Ectodermal cell (in vitro differentiated cells): ENCODE data around the gene TMIE.
"Not testable (repeated sequence)": the region's sequence is repeated elsewhere in the genome, so short reads cannot be mapped to it uniquely, and the experiment has no call there.

ENCODE experiments used
- H3K27ac ChIP-seq: 2 replicates; pipeline ENCODE4 v1.7.0; 2013; ENCODE audit warnings: mild to moderate bottlenecking, low read depth, low read length; ENCODE audit not compliant: insufficient read depth, poor library complexity, severe bottlenecking
- H3K27me3 ChIP-seq: 2 replicates; pipeline ENCODE4 v1.7.0; 2013; ENCODE audit warnings: mild to moderate bottlenecking, low read length; ENCODE audit not compliant: insufficient read depth, control insufficient read depth, poor library complexity, severe bottlenecking
- H3K36me3 ChIP-seq: one replicate; pipeline ENCODE4 v1.7.0; 2013; ENCODE audit warnings: low read length; ENCODE audit not compliant: control insufficient read depth, insufficient read depth
- H3K4me1 ChIP-seq: one replicate; pipeline ENCODE4 v1.7.0; 2013; ENCODE audit warnings: low read length; ENCODE audit not compliant: control insufficient read depth, insufficient read depth
- H3K4me3 ChIP-seq: 2 replicates; pipeline ENCODE4 v1.7.0; 2013; ENCODE audit warnings: low read depth, low read length, control low read depth; ENCODE audit not compliant: insufficient read depth
- H3K9me3 ChIP-seq: 2 replicates; pipeline ENCODE4 v1.7.0; 2013; ENCODE audit warnings: mild to moderate bottlenecking, low read length, moderate library complexity; ENCODE audit not compliant: control insufficient read depth
- WGBS, 2 experiments: methylation state at CpG; one replicate each; pipeline ENCODE4 v1.1.7; 2013; ENCODE audit warnings: missing lambda C conversion rate in 2 of 2; 5-methylcytosine and 5-hydroxymethylcytosine counted together

The TMIE gene

DNA sequence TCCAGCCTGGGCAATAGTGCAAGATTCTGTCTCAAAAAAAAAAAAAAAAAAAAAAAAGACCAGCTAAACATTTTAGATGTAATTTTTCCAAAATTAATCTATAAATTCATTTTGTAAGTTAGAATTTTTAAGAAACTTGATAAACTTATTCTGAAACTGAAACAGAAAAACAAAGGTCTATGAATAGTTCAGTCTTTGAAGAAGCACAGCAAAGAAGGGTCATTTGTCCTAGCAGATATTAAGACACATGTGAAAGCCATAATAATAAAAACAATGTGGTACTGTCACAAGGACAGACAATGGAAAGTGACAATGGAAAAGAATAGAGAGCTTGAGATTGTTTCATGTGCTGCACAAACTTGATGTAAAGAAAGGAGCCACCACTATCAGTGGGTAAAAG lies 45.5 kb downstream of the TMIE start:
- no peak overlapping the region for H3K4me3 ChIP-seq
- H3K36me3 ChIP-seq = no peaks in the 10 kb centered on the region
- no peaks in the 10 kb centered on the region for H3K9me3 ChIP-seq
- H3K4me1 ChIP-seq = no peaks in the 10 kb centered on the region
- no peaks in the 10 kb centered on the region for H3K27me3 ChIP-seq
- H3K27ac ChIP-seq = no peak overlapping the region

DNA sequence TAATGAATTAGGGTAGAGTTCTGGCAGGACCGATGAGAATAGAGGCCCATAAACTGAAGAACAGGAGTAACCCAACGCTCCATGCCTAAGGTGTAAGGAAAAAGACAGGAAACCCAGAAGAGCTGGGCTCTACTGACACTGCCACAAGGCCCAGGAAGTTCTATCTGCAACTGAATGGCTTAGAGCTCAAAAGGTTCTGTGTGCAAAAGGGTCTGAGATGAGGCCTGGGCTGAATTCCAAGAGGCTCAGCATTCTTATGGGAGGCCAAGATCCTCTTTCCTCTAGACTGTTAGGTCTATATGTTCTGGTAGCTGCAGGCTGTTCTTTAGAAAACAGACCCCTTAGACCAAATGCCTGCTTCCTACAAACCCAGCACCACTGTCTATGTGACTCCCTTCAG lies 47.0 kb downstream of the TMIE start:
- WGBS, 2 experiments = 87 to 91% methylated on average over 2 of the region's 2 CpGs
- H3K36me3 ChIP-seq = no peaks in the 10 kb centered on the region

DNA sequence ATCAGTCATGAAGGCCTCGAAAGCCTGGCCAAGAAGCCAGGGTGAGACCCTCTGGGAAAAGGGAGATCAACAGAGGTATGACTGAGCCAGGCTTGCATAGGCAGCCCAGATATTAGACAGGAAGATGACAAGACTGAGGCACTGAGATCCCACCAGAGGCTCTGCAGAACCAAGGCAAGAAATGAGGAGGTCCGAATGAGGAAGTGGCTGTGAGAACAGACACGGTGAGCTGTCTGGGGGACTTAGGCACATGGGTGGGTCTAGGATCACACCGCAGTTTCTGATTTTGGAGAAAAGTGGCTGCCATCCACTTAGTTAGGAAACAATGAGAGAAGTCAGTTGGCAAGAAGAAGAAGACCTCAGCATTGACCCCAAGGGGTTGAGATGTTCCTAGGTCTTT lies 47.9 kb downstream of the TMIE start:
- WGBS, 2 experiments = 93 to 94% methylated on average over 4 of the region's 4 CpGs
- Histone ChIP-seq H3K4me1 (no peaks in the 10 kb centered on the region), H3K9me3 (no peaks in the 10 kb centered on the region), H3K4me3 (no peak overlapping the region), H3K27ac (no peak overlapping the region), H3K36me3 (no peaks in the 10 kb centered on the region), H3K27me3 (no peaks in the 10 kb centered on the region)

More for the DNA sequence above, 47.0 kb downstream of the TMIE start:
- H3K27me3 ChIP-seq = no peaks in the 10 kb centered on the region
- no peak overlapping the region for H3K4me3 ChIP-seq
- H3K9me3 ChIP-seq = no peaks in the 10 kb centered on the region
- no peak overlapping the region for H3K27ac ChIP-seq
- no peaks in the 10 kb centered on the region for H3K4me1 ChIP-seq

DNA sequence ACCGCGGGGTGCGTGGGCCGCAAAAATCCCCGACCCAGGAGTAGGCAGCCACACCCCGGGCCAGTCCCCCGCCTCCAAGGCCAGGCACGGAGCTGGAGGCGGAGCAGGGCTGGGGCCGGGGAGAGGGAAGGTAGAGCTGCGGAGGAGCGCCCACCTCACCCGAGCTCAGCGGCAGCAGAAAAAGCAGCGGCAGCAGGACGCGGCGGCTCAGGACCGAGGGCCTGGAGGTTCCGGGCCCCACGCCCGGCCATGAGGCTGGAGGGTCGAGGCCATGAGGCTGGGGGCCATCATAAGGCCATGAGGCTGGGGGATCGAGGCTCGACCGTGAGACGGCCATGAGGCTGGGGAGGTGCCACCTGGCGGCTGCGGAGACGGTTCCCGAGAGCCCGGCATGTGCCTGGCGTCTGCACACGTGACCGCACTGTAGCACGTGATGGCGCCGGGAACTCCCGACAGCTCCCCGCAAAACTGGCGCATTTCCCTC lies 49.4 kb downstream of the TMIE start:
- Histone ChIP-seq H3K9me3 (no peaks in the 10 kb centered on the region), H3K27ac (no peak overlapping the region), H3K36me3 (no peaks in the 10 kb centered on the region), H3K4me1 (no peaks in the 10 kb centered on the region), H3K4me3 (no peak overlapping the region), H3K27me3 (no peaks in the 10 kb centered on the region)
- 95% methylated on average over 41 of the region's 41 CpGs for WGBS, 2 experiments

DNA sequence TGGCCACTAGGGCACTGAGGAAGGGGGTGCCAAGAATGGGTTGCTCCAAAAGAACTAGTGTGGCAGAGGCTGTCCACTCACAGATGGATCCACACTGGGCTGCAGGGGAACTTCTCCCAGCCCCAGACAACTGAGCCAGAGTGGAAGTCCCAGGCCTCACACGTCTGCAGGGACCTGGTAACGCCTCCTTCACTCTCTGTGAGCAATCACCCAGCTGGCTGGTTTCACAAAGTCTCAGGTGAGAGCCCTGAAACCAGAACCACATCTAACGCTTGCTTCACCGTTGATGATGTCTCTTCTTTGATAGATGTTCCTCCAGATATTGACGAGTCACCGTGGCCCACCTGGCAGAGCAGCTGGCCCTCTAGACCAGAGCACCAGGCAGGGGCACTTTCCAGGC lies 51.9 kb downstream of the TMIE start:
- not testable (repeated sequence) for H3K4me3 ChIP-seq, H3K36me3 ChIP-seq, H3K9me3 ChIP-seq, H3K27ac ChIP-seq, H3K27me3 ChIP-seq, H3K4me1 ChIP-seq
- whole genome bisulfite sequencing, 2 experiments = 92 to 94% methylated on average over 6 of the region's 6 CpGs

DNA sequence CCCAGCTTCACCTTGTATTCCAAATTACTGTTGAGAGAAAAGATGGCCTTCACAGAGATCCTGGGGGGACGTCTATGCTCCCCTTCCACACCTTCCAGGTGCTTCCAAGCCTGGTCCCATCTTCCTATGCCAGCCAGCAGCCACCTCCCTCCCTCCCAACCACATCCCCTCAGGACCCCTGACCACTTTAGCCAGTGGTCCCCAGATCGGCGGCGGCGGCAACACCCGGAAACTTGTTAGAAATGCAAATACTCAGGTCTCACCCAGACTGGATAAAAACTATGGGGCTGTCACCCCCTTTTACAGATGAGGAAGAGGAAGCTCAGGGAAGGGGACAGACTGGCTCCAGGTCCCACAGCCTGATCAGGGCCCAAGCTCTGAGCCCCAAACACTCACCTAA lies 54.5 kb downstream of the TMIE start:
- Histone ChIP-seq H3K36me3 (no peaks in the 10 kb centered on the region), H3K27me3 (no peaks in the 10 kb centered on the region), H3K4me1 (peaks cover 8% of the 10 kb centered on the region), H3K4me3 (no peak overlapping the region), H3K9me3 (no peaks in the 10 kb centered on the region), H3K27ac (no peak overlapping the region)
- 93 to 96% methylated on average over 6 of the region's 6 CpGs for WGBS, 2 experiments

DNA sequence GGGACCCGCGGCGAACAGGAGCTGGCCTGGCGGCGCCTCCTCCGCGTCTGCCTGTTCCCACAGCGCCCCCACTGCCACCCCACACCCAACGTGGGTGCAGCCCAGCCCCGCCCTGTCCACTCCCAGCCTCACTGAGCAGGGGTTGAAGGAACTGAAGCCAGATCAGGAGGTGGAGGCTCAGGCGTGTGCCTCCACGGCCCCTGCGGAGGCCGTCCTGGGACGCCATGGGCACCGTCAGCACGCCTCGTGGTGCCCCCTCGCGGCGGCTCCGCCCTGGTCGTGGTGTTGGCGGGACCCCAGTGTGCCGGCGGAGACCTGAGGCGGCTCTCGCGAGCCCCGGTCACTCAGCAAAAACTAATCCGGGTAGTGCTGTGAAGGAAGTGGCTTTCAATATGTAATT lies 55.5 kb downstream of the TMIE start:
- Histone ChIP-seq H3K36me3 (no peaks in the 10 kb centered on the region), H3K27me3 (no peaks in the 10 kb centered on the region), H3K9me3 (no peaks in the 10 kb centered on the region), H3K4me3 (no peak overlapping the region), H3K27ac (no peak overlapping the region), H3K4me1 (peaks cover 8% of the 10 kb centered on the region)
- 95 to 96% methylated on average over 31 of the region's 31 CpGs for WGBS, 2 experiments

DNA sequence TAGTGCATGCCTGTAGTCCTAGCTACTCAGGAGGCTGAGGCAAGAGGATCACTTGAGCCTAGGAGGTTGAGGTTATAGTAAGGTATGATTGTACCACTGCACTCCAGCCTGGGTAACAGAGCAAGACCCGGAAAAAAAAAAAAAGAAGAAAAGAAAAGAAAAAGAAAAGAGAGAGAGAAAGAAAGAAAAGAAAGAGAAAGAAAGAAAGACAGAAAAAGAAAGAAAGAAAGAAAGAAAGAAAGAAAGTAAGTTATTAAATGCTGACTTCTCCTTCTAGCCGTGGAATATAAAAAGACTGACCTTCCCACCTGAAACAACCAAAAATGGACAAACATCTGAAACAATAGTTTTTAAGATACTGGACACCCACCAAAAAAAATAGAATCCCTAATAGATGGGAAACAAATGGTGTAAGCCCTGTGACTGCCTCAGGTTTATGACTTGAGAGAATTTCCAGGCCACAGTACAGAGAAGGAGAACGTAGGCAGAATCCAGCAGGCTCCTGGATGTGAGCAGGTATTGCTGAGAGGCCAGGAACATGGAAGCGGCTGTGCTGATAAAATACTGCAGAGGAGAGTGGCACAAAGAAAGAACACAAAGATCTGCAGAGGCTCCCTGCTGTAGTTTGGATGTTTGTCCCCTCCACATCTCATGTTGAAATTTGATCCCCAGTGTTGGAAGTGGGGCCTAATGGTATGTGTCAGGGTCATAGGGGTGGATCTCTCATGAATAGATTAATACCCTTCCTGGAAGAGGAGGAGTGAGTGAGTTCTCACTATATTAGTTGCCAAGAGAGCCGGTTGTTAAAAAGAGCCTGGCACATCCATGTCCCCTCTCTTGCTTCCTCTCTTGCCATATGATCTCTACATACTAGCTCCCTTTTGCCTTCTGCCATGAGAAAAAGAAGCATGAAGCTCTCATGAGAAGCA lies 58.3 kb downstream of the TMIE start:
- H3K4me1 ChIP-seq = peaks cover 8% of the 10 kb centered on the region
- WGBS, 2 experiments = 72 to 77% methylated on average over 4 to 5 of the region's 5 CpGs
- no peaks in the 10 kb centered on the region for H3K36me3 ChIP-seq
- H3K27ac ChIP-seq = peak overlapping the region; percentile 69
- H3K4me3 ChIP-seq = no peak overlapping the region
- H3K9me3 ChIP-seq = no peaks in the 10 kb centered on the region
- no peaks in the 10 kb centered on the region for H3K27me3 ChIP-seq
